NT2/D1 (cell line): ENCODE measurements around the gene LCN9.
"Not testable (repeated sequence)": the region's sequence is repeated elsewhere in the genome, so short reads cannot be mapped to it uniquely, and the experiment has no call there.

Experiments used
- DNase-seq: peaks from one replicate; pipeline ENCODE4 v3.0.0-alpha.2; 2011; ENCODE audit warnings: low read depth, low spot score
- H3K27me3 ChIP-seq: 2 replicates; pipeline ENCODE4 v1.6.0; 2011; ENCODE audit warnings: mild to moderate bottlenecking; ENCODE audit not compliant: insufficient read length, insufficient read depth
- H3K36me3 ChIP-seq: 2 replicates; pipeline ENCODE4 v1.6.1; 2011; ENCODE audit warnings: mild to moderate bottlenecking, low read length, mixed read lengths; ENCODE audit not compliant: insufficient read depth, insufficient read length
- H3K4me1 ChIP-seq: 2 replicates; pipeline ENCODE4 v1.5.1; 2011; ENCODE audit not compliant: insufficient read depth, insufficient read length
- H3K4me3 ChIP-seq: 2 replicates; pipeline ENCODE4 v1.5.1; 2011; ENCODE audit warnings: low read depth; ENCODE audit not compliant: insufficient read length
- H3K9ac ChIP-seq: 2 replicates; pipeline ENCODE4 v1.6.0; 2011; ENCODE audit warnings: low read depth; ENCODE audit not compliant: insufficient read length
- H3K9me3 ChIP-seq: 2 replicates; pipeline ENCODE4 v1.5.1; 2011; ENCODE audit warnings: mild to moderate bottlenecking, low read length; ENCODE audit not compliant: insufficient read depth
- SUZ12 ChIP-seq: IDR thresholded peaks from 2 replicates; pipeline ENCODE4 v1.6.1; 2011; ENCODE audit not compliant: insufficient read length, insufficient read depth; ENCODE audit errors: extremely low read depth
- YY1 ChIP-seq: IDR thresholded peaks from 2 replicates; pipeline ENCODE4 v1.6.1; 2011; ENCODE audit not compliant: insufficient read length, insufficient read depth
- ZNF274 ChIP-seq: IDR thresholded peaks from 2 replicates; pipeline ENCODE4 v1.6.1; 2011; ENCODE audit warnings: mild to moderate bottlenecking, low read depth, low read length

LCN9 gene

GRCh38 chr9:135663857-135664256 is 748 bp downstream of the LCN9 start:
- no peak overlapping the region for H3K4me3 ChIP-seq
- H3K4me1 ChIP-seq, result peaks cover 4% of the 10 kb centered on the region
- TF ChIP-seq YY1, result no peak
- no peak for TF ChIP-seq ZNF274
- no peak for TF ChIP-seq SUZ12
- no peaks in the 10 kb centered on the region for H3K27me3 ChIP-seq
- H3K36me3 ChIP-seq, result no peaks in the 10 kb centered on the region
- H3K9me3 ChIP-seq, result no peaks in the 10 kb centered on the region; the same call in 1 of the 2 replicates
- no peak overlapping the region for H3K9ac ChIP-seq
- no peak for DNase-seq

GRCh38 chr9:135664266-135664665 is 1.2 kb downstream of the LCN9 start:
- peaks cover 4% of the 10 kb centered on the region for H3K4me1 ChIP-seq
- H3K4me3 ChIP-seq, result no peak overlapping the region
- H3K9me3 ChIP-seq, result peaks cover 2% of the 10 kb centered on the region; the same call in 1 of the 2 replicates
- TF ChIP-seq SUZ12 (no peak), ZNF274 (no peak), YY1 (no peak)
- H3K27me3 ChIP-seq, result no peaks in the 10 kb centered on the region
- DNase-seq, result no peak
- H3K36me3 ChIP-seq, result no peaks in the 10 kb centered on the region
- H3K9ac ChIP-seq, result no peak overlapping the region

GRCh38 chr9:135664801-135665794 is 2.0 kb downstream of the LCN9 start:
- Histone ChIP-seq H3K36me3 (no peaks in the 10 kb centered on the region), H3K4me1 (peaks cover 4% of the 10 kb centered on the region), H3K27me3 (no peaks in the 10 kb centered on the region), H3K4me3 (no peak overlapping the region), H3K9ac (no peak overlapping the region), H3K9me3 (peaks cover 10% of the 10 kb centered on the region; the same call in 1 of the 2 replicates)
- no peak for DNase-seq
- TF ChIP-seq ZNF274, result no peak
- no peak for TF ChIP-seq SUZ12
- no peak for TF ChIP-seq YY1

- Histone ChIP-seq H3K9ac (no peak overlapping the region), H3K9me3 (peaks cover 10% of the 10 kb centered on the region; the same call in 1 of the 2 replicates), H3K4me3 (no peak overlapping the region), H3K4me1 (peaks cover 4% of the 10 kb centered on the region), H3K27me3 (no peaks in the 10 kb centered on the region), H3K36me3 (no peaks in the 10 kb centered on the region)
- no peak for DNase-seq
- no peak for TF ChIP-seq SUZ12
- TF ChIP-seq ZNF274, result no peak
- no peak for TF ChIP-seq YY1
These were observed 2.7 kb downstream of the LCN9 start for GRCh38 chr9:135665795-135666189.

GRCh38 chr9:135666534-135667462 is 3.7 kb downstream of the LCN9 start:
- Histone ChIP-seq H3K36me3 (no peaks in the 10 kb centered on the region), H3K4me3 (no peak overlapping the region), H3K4me1 (peaks cover 9% of the 10 kb centered on the region), H3K9me3 (peaks cover 10% of the 10 kb centered on the region; the same call in 1 of the 2 replicates), H3K9ac (no peak overlapping the region), H3K27me3 (no peaks in the 10 kb centered on the region)
- no peak for DNase-seq
- TF ChIP-seq YY1 (no peak), SUZ12 (no peak), ZNF274 (no peak)

- H3K27me3 ChIP-seq, result no peaks in the 10 kb centered on the region
- H3K4me3 ChIP-seq, result no peak overlapping the region
- peaks cover 10% of the 10 kb centered on the region; the same call in 1 of the 2 replicates for H3K9me3 ChIP-seq
- no peak for DNase-seq
- TF ChIP-seq ZNF274 (no peak), YY1 (no peak)
- peaks cover 9% of the 10 kb centered on the region for H3K4me1 ChIP-seq
- H3K36me3 ChIP-seq, result no peaks in the 10 kb centered on the region
- no peak overlapping the region for H3K9ac ChIP-seq
These were observed 4.4 kb downstream of the LCN9 start for GRCh38 chr9:135667463-135668001.

GRCh38 chr9:135669018-135669417 is 5.9 kb downstream of the LCN9 start:
- not testable (repeated sequence) for H3K4me1 ChIP-seq, H3K27me3 ChIP-seq, DNase-seq, H3K36me3 ChIP-seq, H3K4me3 ChIP-seq, H3K9ac ChIP-seq
- H3K9me3 ChIP-seq, result peaks cover 10% of the 10 kb centered on the region; the same call in 1 of the 2 replicates
